HEK293 (cell line): ENCODE results near the gene VWA5A.

Source experiments
- CTCF ChIA-PET: fragments of 350-600 bp; formaldehyde crosslinking; extraction: SDS; loops from one replicate; lab custom pipeline; 2021; ENCODE audit warnings: antibody characterized with exemption; lab: Yijun Ruan, JAX
- POLR2A ChIA-PET: fragments of 300-600 bp; formaldehyde crosslinking; extraction: SDS; loops from one replicate; lab custom pipeline; 2020; ENCODE audit warnings: antibody characterized with exemption, inconsistent platforms; lab: Yijun Ruan, JAX
- H3K27ac ChIP-seq: fragments of 200-500 bp; sonication (Bioruptor generic); 2 replicates; pipeline ENCODE4 v1.5.1; 2014; ENCODE audit warnings: low read depth, low read length, control low read depth, inconsistent platforms; ENCODE audit errors: extremely low read depth
- H3K36me3 ChIP-seq, 2 experiments: fragments of 200-500 bp in 1 of 2; sonication (Bioruptor generic) in 1 of 2; 1 replicate in 1 of 2; 2 replicates in 1 of 2; pipeline ENCODE4 v1.5.1; 2014 to 2017; ENCODE audit warnings: inconsistent platforms in 2 of 2, low read length in 2 of 2; ENCODE audit not compliant: control insufficient read depth in 2 of 2, insufficient read depth in 1 of 2
- H3K4me1 ChIP-seq: fragments of 200-500 bp; sonication (Bioruptor generic); 2 replicates; pipeline ENCODE4 v1.5.1; 2014; ENCODE audit warnings: mild to moderate bottlenecking, low read length, inconsistent platforms; ENCODE audit not compliant: control insufficient read depth, insufficient read depth
- H3K4me3 ChIP-seq: 2 replicates; pipeline ENCODE4 v1.5.1; 2011; ENCODE audit warnings: low read depth, mild to moderate bottlenecking, control low read depth, low read length, moderate library complexity
- H3K9me3 ChIP-seq: fragments of 200-500 bp; sonication (Bioruptor generic); 2 replicates; pipeline ENCODE4 v1.5.1; 2014; ENCODE audit warnings: low read depth, low read length, inconsistent platforms; ENCODE audit not compliant: control insufficient read depth, insufficient read depth
- FEZF1 ChIP-seq: fragments of 450-650 bp; formaldehyde crosslinking; IDR thresholded peaks from 2 replicates; pipeline ENCODE4 v1.5.1; 2016; ENCODE audit warnings: missing biosample characterization, missing genetic modification characterization
- GFI1B ChIP-seq: fragments of 450-650 bp; formaldehyde crosslinking; IDR thresholded peaks from 2 replicates; pipeline ENCODE4 v1.5.1; 2016; ENCODE audit warnings: missing biosample characterization, missing genetic modification characterization
- GLI4 ChIP-seq: fragments of 450-650 bp; formaldehyde crosslinking; IDR thresholded peaks from 2 replicates; pipeline ENCODE4 v1.5.1; 2016; ENCODE audit warnings: missing biosample characterization, missing genetic modification characterization
- GLIS1 ChIP-seq: fragments of 450-650 bp; formaldehyde crosslinking; IDR thresholded peaks from 2 replicates; pipeline ENCODE4 v1.5.1; 2016; ENCODE audit warnings: missing biosample characterization, missing genetic modification characterization
- GLIS2 ChIP-seq: fragments of 450-650 bp; formaldehyde crosslinking; IDR thresholded peaks from 2 replicates; pipeline ENCODE4 v1.5.1; 2016; ENCODE audit warnings: missing biosample characterization, missing genetic modification characterization
- HOXA7 ChIP-seq: sonication (generic); formaldehyde crosslinking; IDR thresholded peaks from 2 replicates; pipeline ENCODE4 v1.8.1; 2022; ENCODE audit warnings: missing genetic modification reagents, borderline replicate concordance
- INSM2 ChIP-seq: fragments of 450-650 bp; formaldehyde crosslinking; IDR thresholded peaks from 2 replicates; pipeline ENCODE4 v1.5.1; 2016; ENCODE audit warnings: missing biosample characterization, missing genetic modification characterization
- SCRT1 ChIP-seq: fragments of 450-650 bp; formaldehyde crosslinking; IDR thresholded peaks from 2 replicates; pipeline ENCODE4 v1.5.1; 2016; ENCODE audit warnings: missing biosample characterization, missing genetic modification characterization, borderline replicate concordance
- SP3 ChIP-seq: fragments of 450-650 bp; formaldehyde crosslinking; IDR thresholded peaks from 2 replicates; pipeline ENCODE4 v1.5.1; 2016; ENCODE audit warnings: missing biosample characterization, missing genetic modification characterization
- YY1 ChIP-seq: fragments of 450-650 bp; formaldehyde crosslinking; IDR thresholded peaks from 2 replicates; pipeline ENCODE4 v1.5.1; 2018; ENCODE audit warnings: missing biosample characterization, missing genetic modification characterization
- ZBTB8A ChIP-seq: fragments of 450-650 bp; formaldehyde crosslinking; IDR thresholded peaks from 2 replicates; pipeline ENCODE4 v1.5.1; 2016; ENCODE audit warnings: missing biosample characterization, missing genetic modification characterization
- ZIC2 ChIP-seq: fragments of 450-650 bp; formaldehyde crosslinking; IDR thresholded peaks from 2 replicates; pipeline ENCODE4 v1.5.1; 2016; ENCODE audit warnings: missing biosample characterization, missing genetic modification characterization
- ZNF121 ChIP-seq: fragments of 450-650 bp; formaldehyde crosslinking; IDR thresholded peaks from 2 replicates; pipeline ENCODE4 v1.5.1; 2016; ENCODE audit warnings: missing biosample characterization, missing genetic modification characterization
- ZNF132 ChIP-seq: fragments of 450-650 bp; formaldehyde crosslinking; IDR thresholded peaks from 2 replicates; pipeline ENCODE4 v1.5.1; 2017; ENCODE audit warnings: missing biosample characterization, missing genetic modification characterization, borderline replicate concordance
- ZNF175 ChIP-seq: fragments of 450-650 bp; formaldehyde crosslinking; IDR thresholded peaks from 2 replicates; pipeline ENCODE4 v1.5.1; 2016; ENCODE audit warnings: missing biosample characterization, missing genetic modification characterization
- ZNF223 ChIP-seq: fragments of 450-650 bp; formaldehyde crosslinking; IDR thresholded peaks from 2 replicates; pipeline ENCODE4 v1.5.1; 2016; ENCODE audit warnings: missing biosample characterization, missing genetic modification characterization
- ZNF404 ChIP-seq: fragments of 450-650 bp; formaldehyde crosslinking; IDR thresholded peaks from 2 replicates; pipeline ENCODE4 v1.5.1; 2017; ENCODE audit warnings: missing biosample characterization, missing genetic modification characterization
- ZNF416 ChIP-seq: fragments of 450-650 bp; formaldehyde crosslinking; IDR thresholded peaks from 2 replicates; pipeline ENCODE4 v1.5.1; 2016; ENCODE audit warnings: missing biosample characterization, missing genetic modification characterization
- ZNF600 ChIP-seq: fragments of 450-650 bp; formaldehyde crosslinking; IDR thresholded peaks from 2 replicates; pipeline ENCODE4 v1.5.1; 2016; ENCODE audit warnings: missing biosample characterization, missing genetic modification characterization
- ZNF610 ChIP-seq: fragments of 450-650 bp; formaldehyde crosslinking; IDR thresholded peaks from 2 replicates; pipeline ENCODE4 v1.5.1; 2016; ENCODE audit warnings: missing biosample characterization, missing genetic modification characterization, borderline replicate concordance
- ZNF624 ChIP-seq: fragments of 450-650 bp; formaldehyde crosslinking; IDR thresholded peaks from 2 replicates; pipeline ENCODE4 v1.5.1; 2017; ENCODE audit warnings: missing biosample characterization, missing genetic modification characterization
- ZNF692 ChIP-seq: fragments of 450-650 bp; formaldehyde crosslinking; IDR thresholded peaks from 2 replicates; pipeline ENCODE4 v1.5.1; 2016; ENCODE audit warnings: missing biosample characterization, missing genetic modification characterization
- ZNF701 ChIP-seq: fragments of 450-650 bp; formaldehyde crosslinking; IDR thresholded peaks from 2 replicates; pipeline ENCODE4 v1.5.1; 2016; ENCODE audit warnings: missing biosample characterization, missing genetic modification characterization
- ZNF707 ChIP-seq: fragments of 450-650 bp; formaldehyde crosslinking; IDR thresholded peaks from 2 replicates; pipeline ENCODE4 v1.5.1; 2016; ENCODE audit warnings: missing biosample characterization, missing genetic modification characterization
- ZNF837 ChIP-seq: fragments of 450-650 bp; formaldehyde crosslinking; IDR thresholded peaks from 2 replicates; pipeline ENCODE4 v1.5.1; 2016; ENCODE audit warnings: missing biosample characterization, missing genetic modification characterization
- TF ChIP-seq, protein P1 (sequence below): fragments of 450-650 bp; IDR thresholded peaks from 2 replicates; pipeline ENCODE4 v1.5.1; 2018; ENCODE audit warnings: missing biosample characterization, missing genetic modification characterization
- TF ChIP-seq, protein P2 (sequence below): fragments of 450-650 bp; formaldehyde crosslinking; conservative IDR thresholded peaks from 2 replicates; pipeline ENCODE4 v1.5.1; 2016; ENCODE audit warnings: low read depth, missing biosample characterization, missing genetic modification characterization
- TF ChIP-seq, protein P3 (sequence below): fragments of 450-650 bp; formaldehyde crosslinking; IDR thresholded peaks from 2 replicates; pipeline ENCODE4 v1.5.1; 2017; ENCODE audit warnings: missing biosample characterization, missing genetic modification characterization

The VWA5A gene

DNA sequence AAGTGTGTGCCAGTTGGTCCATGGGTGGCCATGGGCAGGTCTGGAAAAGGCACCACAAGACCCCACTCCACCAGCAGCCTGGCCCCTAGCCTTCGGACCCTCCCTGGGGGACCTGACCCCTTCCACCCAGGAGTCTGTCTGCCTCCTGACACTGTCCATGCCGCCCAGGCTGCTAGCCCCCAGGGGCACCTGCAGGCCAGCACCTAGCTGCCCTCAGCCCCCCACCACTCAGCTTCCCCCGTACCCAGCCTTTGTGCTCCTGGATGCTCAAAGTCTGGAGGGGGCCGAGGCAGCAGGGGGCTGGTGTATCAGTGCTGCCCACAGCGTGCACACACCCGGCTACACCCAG is 39.8 kb upstream of the VWA5A start:
- Histone ChIP-seq H3K9me3 (no peaks in the 10 kb centered on the region), H3K4me1 (no peaks in the 10 kb centered on the region), H3K36me3 (no peaks in the 10 kb centered on the region), H3K4me3 (no peak overlapping the region), H3K27ac (no peak overlapping the region)
- ChIA-PET POLR2A (interaction anchor here (1.1 kb wide), 1 partner anchor 40 kb away, joined by 3 read pairs; the partner anchor contains the start of gene VWA5A), CTCF (interaction anchor here (1.0 to 1.1 kb wide), 2 partner anchors 121 to 327 kb away, joined by 3 to 4 read pairs; no protein-coding TSS in a partner anchor)
- TF ChIP-seq YY1 (tag by site-specific recombination) (no peak), ZNF701 (tag by site-specific recombination) (no peak), ZNF837 (no peak), HOXA7 (CRISPR knock-in tag) (no peak), ZBTB8A (tag by site-specific recombination) (no peak), ZNF121 (tag by site-specific recombination) (no peak), GFI1B (no peak), ZNF175 (tag by site-specific recombination) (no peak), ZNF707 (tag by site-specific recombination) (no peak), INSM2 (no peak), SCRT1 (no peak), ZNF624 (tag by site-specific recombination) (no peak), ZNF404 (no peak), GLI4 (tag by site-specific recombination) (no peak)
- TF ChIP-seq, protein P1, sequence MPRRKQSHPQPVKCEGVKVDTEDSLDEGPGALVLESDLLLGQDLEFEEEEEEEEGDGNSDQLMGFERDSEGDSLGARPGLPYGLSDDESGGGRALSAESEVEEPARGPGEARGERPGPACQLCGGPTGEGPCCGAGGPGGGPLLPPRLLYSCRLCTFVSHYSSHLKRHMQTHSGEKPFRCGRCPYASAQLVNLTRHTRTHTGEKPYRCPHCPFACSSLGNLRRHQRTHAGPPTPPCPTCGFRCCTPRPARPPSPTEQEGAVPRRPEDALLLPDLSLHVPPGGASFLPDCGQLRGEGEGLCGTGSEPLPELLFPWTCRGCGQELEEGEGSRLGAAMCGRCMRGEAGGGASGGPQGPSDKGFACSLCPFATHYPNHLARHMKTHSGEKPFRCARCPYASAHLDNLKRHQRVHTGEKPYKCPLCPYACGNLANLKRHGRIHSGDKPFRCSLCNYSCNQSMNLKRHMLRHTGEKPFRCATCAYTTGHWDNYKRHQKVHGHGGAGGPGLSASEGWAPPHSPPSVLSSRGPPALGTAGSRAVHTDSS (tag by site-specific recombination): no peak
- TF ChIP-seq, protein P2, sequence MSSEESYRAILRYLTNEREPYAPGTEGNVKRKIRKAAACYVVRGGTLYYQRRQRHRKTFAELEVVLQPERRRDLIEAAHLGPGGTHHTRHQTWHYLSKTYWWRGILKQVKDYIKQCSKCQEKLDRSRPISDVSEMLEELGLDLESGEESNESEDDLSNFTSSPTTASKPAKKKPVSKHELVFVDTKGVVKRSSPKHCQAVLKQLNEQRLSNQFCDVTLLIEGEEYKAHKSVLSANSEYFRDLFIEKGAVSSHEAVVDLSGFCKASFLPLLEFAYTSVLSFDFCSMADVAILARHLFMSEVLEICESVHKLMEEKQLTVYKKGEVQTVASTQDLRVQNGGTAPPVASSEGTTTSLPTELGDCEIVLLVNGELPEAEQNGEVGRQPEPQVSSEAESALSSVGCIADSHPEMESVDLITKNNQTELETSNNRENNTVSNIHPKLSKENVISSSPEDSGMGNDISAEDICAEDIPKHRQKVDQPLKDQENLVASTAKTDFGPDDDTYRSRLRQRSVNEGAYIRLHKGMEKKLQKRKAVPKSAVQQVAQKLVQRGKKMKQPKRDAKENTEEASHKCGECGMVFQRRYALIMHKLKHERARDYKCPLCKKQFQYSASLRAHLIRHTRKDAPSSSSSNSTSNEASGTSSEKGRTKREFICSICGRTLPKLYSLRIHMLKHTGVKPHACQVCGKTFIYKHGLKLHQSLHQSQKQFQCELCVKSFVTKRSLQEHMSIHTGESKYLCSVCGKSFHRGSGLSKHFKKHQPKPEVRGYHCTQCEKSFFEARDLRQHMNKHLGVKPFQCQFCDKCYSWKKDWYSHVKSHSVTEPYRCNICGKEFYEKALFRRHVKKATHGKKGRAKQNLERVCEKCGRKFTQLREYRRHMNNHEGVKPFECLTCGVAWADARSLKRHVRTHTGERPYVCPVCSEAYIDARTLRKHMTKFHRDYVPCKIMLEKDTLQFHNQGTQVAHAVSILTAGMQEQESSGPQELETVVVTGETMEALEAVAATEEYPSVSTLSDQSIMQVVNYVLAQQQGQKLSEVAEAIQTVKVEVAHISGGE: no peak
- TF ChIP-seq, protein P3, sequence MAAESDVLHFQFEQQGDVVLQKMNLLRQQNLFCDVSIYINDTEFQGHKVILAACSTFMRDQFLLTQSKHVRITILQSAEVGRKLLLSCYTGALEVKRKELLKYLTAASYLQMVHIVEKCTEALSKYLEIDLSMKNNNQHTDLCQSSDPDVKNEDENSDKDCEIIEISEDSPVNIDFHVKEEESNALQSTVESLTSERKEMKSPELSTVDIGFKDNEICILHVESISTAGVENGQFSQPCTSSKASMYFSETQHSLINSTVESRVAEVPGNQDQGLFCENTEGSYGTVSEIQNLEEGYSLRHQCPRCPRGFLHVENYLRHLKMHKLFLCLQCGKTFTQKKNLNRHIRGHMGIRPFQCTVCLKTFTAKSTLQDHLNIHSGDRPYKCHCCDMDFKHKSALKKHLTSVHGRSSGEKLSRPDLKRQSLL (tag by site-specific recombination): no peak

GRCh38 chr11:124075841-124076651 is 39.2 kb upstream of the VWA5A start:
- CTCF ChIA-PET: interaction anchor here (0.6 to 1.1 kb wide), 7 partner anchors 10 to 762 kb away, joined by 3 to 7 read pairs (median 4); no protein-coding TSS in a partner anchor
- H3K4me3 ChIP-seq: peak overlapping the region; percentile 65
- TF ChIP-seq ZNF416 (tag by site-specific recombination) (no peak), SP3 (tag by site-specific recombination) (0 out of 2 replicates have a peak, but pooled peaks have one; percentile 29), GLIS2 (peak; percentile 60; the same call in 1 of the 2 replicates), ZNF610 (tag by site-specific recombination) (peak; percentile 37; the same call in 1 of the 2 replicates), ZNF132 (tag by site-specific recombination) (no peak), ZNF692 (tag by site-specific recombination) (peak; percentile 72), ZNF223 (tag by site-specific recombination) (no peak), ZNF600 (tag by site-specific recombination) (peak; percentile 80), GLIS1 (tag by site-specific recombination) (peak; percentile 62; the same call in 1 of the 2 replicates), ZIC2 (tag by site-specific recombination) (no peak), FEZF1 (tag by site-specific recombination) (no peak)

More at GRCh38 chr11:124075841-124076651, 39.2 kb upstream of the VWA5A start:
- POLR2A ChIA-PET: interaction anchor here (1.1 kb wide), 1 partner anchor 39 kb away, joined by 3 read pairs; the partner anchor contains the start of gene VWA5A
- Histone ChIP-seq H3K4me1 (no peaks in the 10 kb centered on the region), H3K36me3 (no peaks in the 10 kb centered on the region), H3K9me3 (no peaks in the 10 kb centered on the region), H3K27ac (no peak overlapping the region)
